Measurements from ENCODE around the gene ESPNL.

The ESPNL gene

GRCh38 chr2:238157506-238158017 lies 57.4 kb downstream of the ESPNL start:
- no peak for DNase-seq (ENCODE audit: low read depth, low spot score)

- no peak for DNase-seq (ENCODE audit: low read depth, low spot score)
Observed at GRCh38 chr2:238158018-238158508, 57.9 kb downstream of the ESPNL start.

GRCh38 chr2:238158509-238159070 lies 58.5 kb downstream of the ESPNL start, which contains the start of gene ERFE:
ERFE (plus strand) TSS chr2:238158970; CDS start chr2:238159008, 38 bp downstream.
- DNase-seq (ENCODE audit: low read depth, low spot score) = no peak

DNA sequence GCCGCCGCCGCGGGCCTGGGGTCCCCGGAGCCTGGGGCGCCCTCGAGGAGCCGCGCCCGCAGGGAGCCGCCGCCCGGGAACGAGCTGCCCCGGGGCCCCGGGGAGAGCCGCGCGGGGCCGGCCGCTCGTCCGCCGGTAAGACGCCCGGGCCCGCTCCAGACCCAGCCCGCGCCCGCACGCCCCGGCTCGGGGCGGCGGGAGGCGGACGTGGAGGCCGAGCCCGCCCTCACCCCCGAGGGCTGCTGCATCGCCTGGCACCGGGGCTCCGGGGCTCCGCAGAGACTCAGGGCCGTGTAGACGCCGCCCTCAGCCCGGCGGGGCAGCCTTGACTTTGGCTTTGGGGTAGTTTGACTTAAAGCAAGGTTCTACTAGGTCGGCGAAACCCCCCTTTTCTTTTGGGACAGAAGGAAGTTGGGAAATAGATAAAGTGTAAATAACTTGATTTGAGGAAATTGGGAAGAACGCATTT lies 59.0 kb downstream of the ESPNL start:
- DNase-seq (ENCODE audit: low read depth, low spot score) = no peak

GRCh38 chr2:238159661-238160205 lies 59.6 kb downstream of the ESPNL start:
- DNase-seq (ENCODE audit: low read depth, low spot score) = no peak

- DNase-seq (ENCODE audit: low read depth, low spot score) = peak; percentile 69
Observed at GRCh38 chr2:238160206-238161129, 60.3 kb downstream of the ESPNL start.

DNA sequence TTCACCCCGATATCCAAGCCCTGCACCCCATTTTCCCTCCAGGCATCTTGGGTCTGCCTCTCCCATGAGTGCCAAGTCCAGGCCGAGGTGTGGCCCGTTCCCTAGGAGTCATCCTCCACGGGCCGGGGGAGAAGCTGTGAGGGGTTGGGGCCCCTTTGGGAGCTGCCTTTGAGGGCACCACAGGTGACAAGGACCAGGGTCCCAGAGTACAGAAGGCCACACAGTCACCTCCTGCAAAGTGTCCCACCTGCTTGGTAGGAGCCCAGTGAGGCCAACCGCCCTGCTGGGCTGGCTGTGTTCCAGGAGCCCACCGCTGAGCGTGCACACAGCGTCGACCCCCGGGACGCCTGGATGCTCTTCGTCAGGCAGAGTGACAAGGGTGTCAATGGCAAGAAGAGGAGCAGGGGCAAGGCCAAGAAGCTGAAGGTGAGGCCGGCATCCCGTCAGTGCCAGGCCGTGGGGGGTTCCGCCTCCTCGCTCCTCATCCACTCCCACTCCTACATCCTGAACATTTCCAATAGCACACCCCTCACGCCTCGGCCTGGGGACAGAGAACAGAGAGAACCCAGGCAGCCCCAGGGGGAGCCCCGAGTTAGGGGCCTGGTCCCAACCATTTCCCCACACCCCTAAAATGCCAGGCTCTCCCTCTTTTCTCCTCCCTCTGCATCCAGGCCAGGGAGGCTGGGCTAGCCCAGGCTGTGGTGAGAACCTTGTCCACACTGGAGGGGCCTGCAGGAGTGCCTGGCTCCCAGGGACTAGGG lies 61.3 kb downstream of the ESPNL start:
- DNase-seq (ENCODE audit: low read depth, low spot score) = no peak

DNA sequence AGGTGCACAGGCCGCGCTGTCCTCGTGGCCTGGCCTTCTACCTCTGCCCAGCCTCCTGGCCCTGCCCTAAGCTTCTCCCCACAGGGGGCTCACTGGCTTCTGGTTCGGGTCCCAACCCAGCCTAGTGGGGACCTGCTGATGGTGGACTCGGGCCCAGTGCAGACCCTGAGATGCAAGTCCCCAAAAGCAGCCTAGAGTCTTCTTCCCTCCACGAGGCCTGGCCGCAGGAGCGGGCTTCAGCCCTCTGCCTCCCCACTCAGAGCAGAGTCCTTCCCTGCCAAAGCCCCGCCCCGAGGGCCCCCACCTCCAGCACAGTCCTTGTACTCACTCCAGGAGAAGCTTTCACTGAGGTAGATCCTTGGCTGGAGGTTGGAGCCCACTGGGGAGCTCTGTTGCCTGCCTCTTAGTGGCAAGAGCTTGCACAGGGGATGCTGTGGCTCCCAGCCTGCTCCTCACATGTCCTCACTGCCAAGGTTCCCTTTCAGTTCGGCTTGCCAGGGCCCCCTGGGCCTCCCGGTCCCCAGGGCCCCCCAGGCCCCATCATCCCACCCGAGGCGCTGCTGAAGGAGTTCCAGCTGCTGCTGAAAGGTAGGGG lies 62.2 kb downstream of the ESPNL start:
- DNase-seq (ENCODE audit: low read depth, low spot score) = no peak

GRCh38 chr2:238162846-238163441 lies 62.8 kb downstream of the ESPNL start:
- no peak for DNase-seq (ENCODE audit: low read depth, low spot score)

GRCh38 chr2:238163481-238164198 lies 63.5 kb downstream of the ESPNL start:
- no peak for DNase-seq (ENCODE audit: low read depth, low spot score)

- no peak for DNase-seq (ENCODE audit: low read depth, low spot score)
Observed at GRCh38 chr2:238164906-238165287, 64.8 kb downstream of the ESPNL start.

DNA sequence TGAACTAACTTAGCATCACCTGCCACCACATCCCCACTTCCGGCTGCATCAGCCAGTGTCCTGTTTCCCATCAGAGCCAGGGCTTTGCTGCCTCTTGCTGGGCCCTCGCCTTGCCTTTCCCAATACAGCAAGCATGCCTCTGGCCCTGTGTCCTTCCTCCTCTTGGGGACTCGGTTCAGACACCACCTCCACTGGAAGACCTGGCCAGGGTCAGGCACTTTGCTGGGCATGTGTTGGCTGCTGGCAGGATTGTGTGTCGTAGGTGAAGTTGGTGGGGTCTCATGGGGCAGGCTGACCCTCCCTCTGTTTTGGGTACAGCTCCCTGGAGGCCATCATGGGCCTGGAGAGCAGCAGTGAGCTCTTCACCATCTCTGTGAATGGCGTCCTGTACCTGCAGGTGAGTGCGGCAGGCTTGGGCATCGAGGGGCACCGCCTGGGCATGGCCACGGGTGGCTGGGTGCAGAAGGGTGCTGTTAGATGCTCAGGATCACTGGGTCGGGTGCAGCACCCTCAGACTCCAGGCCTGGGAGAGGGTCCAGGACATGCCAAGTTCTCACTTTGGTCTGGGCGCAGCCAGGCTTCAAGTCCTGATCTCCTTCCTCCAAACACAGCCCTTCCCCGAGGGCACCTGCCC lies 65.3 kb downstream of the ESPNL start:
- DNase-seq (ENCODE audit: low read depth, low spot score) = no peak

- DNase-seq (ENCODE audit: low read depth, low spot score) = no peak
Observed at GRCh38 chr2:238166391-238167343, 66.5 kb downstream of the ESPNL start.

DNA sequence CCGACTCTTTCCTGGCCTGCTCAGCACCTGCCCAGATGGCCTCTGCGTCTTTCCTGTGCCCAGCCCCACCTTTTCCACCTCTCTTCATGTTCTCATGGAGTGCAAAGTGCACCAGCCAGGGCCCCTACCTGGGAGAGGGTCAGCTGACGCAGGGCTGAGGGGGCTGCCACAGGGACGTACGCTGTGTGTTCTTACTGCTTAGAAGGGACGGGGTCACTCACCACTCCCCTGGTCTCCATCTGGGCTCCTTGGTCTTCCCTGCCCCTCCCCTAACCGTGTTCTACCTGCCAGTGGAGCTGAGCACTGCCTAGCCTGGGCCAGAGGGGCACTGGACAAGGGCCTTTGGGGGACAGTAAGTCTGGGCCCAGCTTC lies 67.2 kb downstream of the ESPNL start:
- no peak for DNase-seq (ENCODE audit: low read depth, low spot score)

DNA sequence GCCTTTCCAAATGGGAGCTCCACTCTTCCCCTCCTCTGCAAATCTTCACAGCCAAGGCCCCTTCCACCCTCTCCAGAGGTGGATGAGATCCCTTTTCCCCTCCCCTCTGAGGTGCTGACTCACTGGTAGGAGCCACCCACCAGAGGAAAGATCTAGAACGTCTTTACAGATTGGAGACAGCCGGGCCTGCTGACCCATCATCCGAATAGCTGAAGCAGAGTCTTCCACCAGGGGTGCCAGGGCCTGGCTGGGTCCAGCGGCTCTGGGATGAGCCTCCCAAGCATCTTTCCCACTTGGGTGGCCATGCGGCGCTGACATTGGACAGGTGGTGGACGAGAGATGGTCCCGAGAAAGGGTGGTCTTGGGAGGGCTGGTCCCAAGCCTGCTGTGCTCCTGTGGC lies 67.6 kb downstream of the ESPNL start:
- DNase-seq (ENCODE audit: low read depth, low spot score) = no peak

GRCh38 chr2:238168196-238169047 lies 68.3 kb downstream of the ESPNL start:
- DNase-seq (ENCODE audit: low read depth, low spot score) = no peak

DNA sequence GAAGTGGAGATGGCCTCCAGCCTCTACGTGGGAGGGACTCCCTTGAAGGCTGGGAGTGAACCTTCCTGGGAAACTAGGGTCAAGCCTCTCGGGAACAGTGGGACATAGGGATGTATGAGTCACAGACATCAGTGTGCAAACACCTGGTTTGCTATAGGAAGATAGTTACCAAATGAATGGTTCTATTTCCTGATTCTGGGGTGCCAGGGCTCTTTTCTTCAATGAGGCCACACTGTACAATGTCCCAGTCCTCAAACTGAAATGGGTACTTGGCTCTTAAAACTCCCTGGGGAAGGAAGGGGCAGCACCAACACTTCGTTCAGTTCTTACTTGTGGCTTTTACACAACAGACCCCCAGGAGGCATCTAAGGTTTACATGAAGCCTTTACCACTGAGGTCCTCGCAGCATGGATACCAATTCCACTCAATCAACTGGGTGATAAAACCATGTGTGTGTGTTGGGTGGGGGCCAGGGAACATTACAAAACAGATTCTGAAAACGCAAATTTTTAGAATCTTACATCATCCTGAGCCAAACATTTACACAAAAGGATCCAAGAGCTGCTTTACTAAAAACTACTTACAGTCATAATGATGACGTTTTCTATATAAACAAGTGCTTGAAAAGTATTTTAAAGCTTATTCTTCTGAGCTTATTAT lies 69.0 kb downstream of the ESPNL start:
- no peak for DNase-seq (ENCODE audit: low read depth, low spot score)

Data from ELF-1 (cell line).